Measurements from ENCODE around the gene PGAP1.

PGAP1 gene

DNA sequence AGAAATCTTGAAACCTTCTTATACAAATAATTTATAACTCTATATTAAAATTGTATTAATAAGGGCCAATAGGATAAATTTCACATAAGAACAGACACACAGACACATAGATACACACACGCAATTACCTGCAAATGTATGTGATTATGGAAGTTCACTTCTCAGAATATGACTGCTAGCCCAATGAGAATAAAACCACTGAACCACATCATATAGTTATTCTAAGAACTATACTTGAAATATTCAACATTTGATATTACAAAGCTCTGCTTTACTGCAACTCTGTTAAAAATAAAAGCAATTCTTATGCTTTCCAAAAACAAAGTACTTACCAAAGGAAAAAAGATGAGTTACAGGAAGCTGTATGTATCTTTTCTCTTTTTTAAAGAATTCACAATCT is 51.1 kb downstream of the PGAP1 start:
- TF ChIP-seq SIN3A (IDR thresholded peaks at IDR 0.05; ENCODE audit: borderline replicate concordance, insufficient read depth, low read length) (no peak), TAF1 (IDR thresholded peaks at IDR 0.05; ENCODE audit: borderline replicate concordance, insufficient read depth, low read length) (no peak), POLR2AphosphoS5 (IDR thresholded peaks at IDR 0.05; ENCODE audit: low read depth, low read length) (no peak), REST (IDR thresholded peaks at IDR 0.05; ENCODE audit: insufficient read depth in 1 of 2, low read depth in 2 of 2, low read length in 2 of 2) (no peak), FOXP2 (optimal IDR thresholded peaks at IDR 0.05; ENCODE audit: borderline replicate concordance, extremely low read depth, extremely low read length, insufficient read depth) (no peak)

- TF ChIP-seq POLR2AphosphoS5 (IDR thresholded peaks at IDR 0.05; ENCODE audit: low read depth, low read length) (no peak), SIN3A (IDR thresholded peaks at IDR 0.05; ENCODE audit: borderline replicate concordance, insufficient read depth, low read length) (no peak), FOXP2 (optimal IDR thresholded peaks at IDR 0.05; ENCODE audit: borderline replicate concordance, extremely low read depth, extremely low read length, insufficient read depth) (no peak), REST (IDR thresholded peaks at IDR 0.05; ENCODE audit: insufficient read depth in 1 of 2, low read depth in 2 of 2, low read length in 2 of 2) (no peak), TAF1 (IDR thresholded peaks at IDR 0.05; ENCODE audit: borderline replicate concordance, insufficient read depth, low read length) (no peak)
These were observed 53.0 kb downstream of the PGAP1 start for GRCh38 chr2:196873511-196873910.

DNA sequence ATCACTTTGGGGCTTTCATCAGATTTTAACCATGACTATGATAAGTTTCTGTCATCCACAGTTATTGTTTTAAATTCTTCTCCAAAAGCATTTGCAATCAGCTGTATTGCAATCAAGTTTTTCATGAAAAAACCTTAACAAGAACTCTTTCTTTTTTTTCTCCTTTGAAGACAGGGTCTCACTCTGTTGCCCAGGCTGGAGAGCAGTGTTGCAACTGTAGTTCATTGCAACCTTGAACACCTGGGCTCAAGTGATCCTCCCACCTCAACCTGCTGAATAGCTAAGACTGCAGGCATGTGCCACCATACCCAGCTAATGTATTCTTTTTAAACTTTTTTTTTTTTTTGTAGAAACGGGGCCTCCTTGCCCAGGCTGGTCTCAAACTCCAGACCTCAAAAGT is 71.9 kb downstream of the PGAP1 start:
- TF ChIP-seq REST (IDR thresholded peaks at IDR 0.05; ENCODE audit: insufficient read depth in 1 of 2, low read depth in 2 of 2, low read length in 2 of 2) (no peak), FOXP2 (optimal IDR thresholded peaks at IDR 0.05; ENCODE audit: borderline replicate concordance, extremely low read depth, extremely low read length, insufficient read depth) (no peak), POLR2AphosphoS5 (IDR thresholded peaks at IDR 0.05; ENCODE audit: low read depth, low read length) (no peak), TAF1 (IDR thresholded peaks at IDR 0.05; ENCODE audit: borderline replicate concordance, insufficient read depth, low read length) (no peak), SIN3A (IDR thresholded peaks at IDR 0.05; ENCODE audit: borderline replicate concordance, insufficient read depth, low read length) (no peak)

DNA sequence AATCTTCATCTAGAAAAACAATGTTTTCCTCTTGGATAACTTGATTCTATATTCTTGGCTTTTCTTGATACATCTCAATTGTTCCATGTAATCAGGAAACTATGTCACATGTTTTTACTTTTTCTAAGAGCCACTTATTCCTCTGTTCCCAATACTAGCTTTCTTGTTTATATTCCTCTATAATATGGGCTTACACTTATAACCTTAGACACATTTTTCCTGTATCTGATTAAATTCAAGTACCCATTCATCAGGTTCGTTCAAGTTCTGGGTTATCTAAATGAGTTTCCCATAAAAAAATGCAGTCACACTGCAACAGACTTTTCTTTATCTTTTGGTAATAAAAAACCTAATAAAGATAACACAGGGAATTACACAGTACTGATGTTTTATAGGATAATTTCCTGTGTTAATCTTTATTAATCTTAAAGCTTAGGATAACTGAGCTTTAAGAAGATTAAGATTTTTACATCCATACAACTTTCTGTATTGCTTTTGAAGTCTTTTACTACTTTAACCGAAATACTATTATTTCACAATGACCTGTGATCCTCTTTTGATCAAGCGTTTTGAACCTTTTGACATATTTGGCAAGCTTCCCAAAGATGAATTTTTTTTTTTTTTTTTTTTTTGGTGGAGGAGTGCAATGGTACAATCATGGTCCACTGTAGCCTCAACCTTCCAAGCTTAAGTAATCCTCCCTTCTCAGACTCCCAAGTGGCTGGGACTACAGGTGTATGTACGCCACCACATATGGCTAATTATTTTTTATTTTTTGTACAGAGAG is 73.0 kb downstream of the PGAP1 start:
- no peak for TF ChIP-seq SIN3A (IDR thresholded peaks at IDR 0.05; ENCODE audit: borderline replicate concordance, insufficient read depth, low read length)
- no peak for TF ChIP-seq POLR2AphosphoS5 (IDR thresholded peaks at IDR 0.05; ENCODE audit: low read depth, low read length)
- TF ChIP-seq FOXP2 (optimal IDR thresholded peaks at IDR 0.05; ENCODE audit: borderline replicate concordance, extremely low read depth, extremely low read length, insufficient read depth): no peak
- no peak for TF ChIP-seq TAF1 (IDR thresholded peaks at IDR 0.05; ENCODE audit: borderline replicate concordance, insufficient read depth, low read length)
- TF ChIP-seq REST (IDR thresholded peaks at IDR 0.05; ENCODE audit: insufficient read depth in 1 of 2, low read depth in 2 of 2, low read length in 2 of 2): no peak
